Stimulated activated CD4-positive, alpha-beta T cell treated with anti-CD3 and anti-CD28 coated beads, TNF-alpha, amount 100 ng/mL, for 1 hour (primary cell): ENCODE data around the gene CMSS1.
"Not testable (repeated sequence)": the region's sequence is repeated elsewhere in the genome, so short reads cannot be mapped to it uniquely, and the experiment has no call there.

Experiments
- DNase-seq, 3 donors: peaks; one replicate each; pipeline ENCODE4 v3.0.0-alpha.2; 2020; ENCODE audit warnings: low read depth in 3 of 3, low spot score in 1 of 3

CMSS1 gene

GRCh38 chr3:100209169-100209568 lies 391.5 kb downstream of the CMSS1 start:
- no peak for DNase-seq

GRCh38 chr3:100209948-100210771 lies 392.5 kb downstream of the CMSS1 start:
- DNase-seq: no peak

GRCh38 chr3:100210772-100211135 lies 393.1 kb downstream of the CMSS1 start:
- DNase-seq: no peak

GRCh38 chr3:100213891-100214573 lies 396.4 kb downstream of the CMSS1 start:
- no peak for DNase-seq

GRCh38 chr3:100214574-100214964 lies 396.9 kb downstream of the CMSS1 start:
- DNase-seq: no peak

DNA sequence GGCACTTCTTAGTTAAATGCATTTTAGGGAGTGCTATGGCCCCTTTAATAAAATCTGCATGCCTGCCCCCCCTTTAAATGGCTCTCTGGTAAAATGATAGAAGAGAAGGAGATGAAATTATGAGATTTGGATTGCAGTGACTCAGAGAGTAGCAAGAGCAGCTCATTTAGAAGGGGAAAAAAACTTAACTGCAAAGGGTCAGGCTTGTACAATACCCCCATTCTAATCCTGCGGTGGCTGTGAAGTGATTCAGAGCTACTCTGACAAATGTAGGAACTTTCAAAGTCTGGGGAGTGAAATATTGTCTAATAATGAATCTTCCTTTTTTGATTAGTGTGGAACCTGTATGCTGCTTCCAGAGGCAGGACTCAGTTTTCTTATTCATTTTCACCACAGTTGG lies 399.1 kb downstream of the CMSS1 start:
- no peak for DNase-seq

- DNase-seq: no peak
Observed at GRCh38 chr3:100221159-100221558, 403.5 kb downstream of the CMSS1 start.

DNA sequence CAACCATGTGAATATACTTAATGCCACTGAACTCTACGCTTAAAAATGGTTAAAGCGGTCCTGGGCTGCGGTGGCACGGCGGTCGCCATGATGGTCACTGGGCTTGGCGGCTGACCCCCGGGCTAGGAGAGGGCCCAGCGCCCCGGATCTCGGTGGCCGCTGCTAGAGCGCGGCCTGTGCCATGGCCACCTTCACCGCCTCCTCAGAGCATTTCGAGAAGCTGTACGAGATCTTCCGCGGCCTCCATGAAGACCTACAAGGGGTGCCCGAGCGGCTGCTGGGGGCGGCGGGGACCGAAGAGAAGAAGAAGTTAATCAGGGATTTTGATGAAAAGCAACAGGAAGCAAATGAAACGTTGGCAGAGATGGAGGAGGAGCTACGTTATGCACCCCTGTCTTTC lies 407.5 kb downstream of the CMSS1 start:
- no peak for DNase-seq

- DNase-seq: no peak
Observed at GRCh38 chr3:100225883-100226282, 408.2 kb downstream of the CMSS1 start.

DNA sequence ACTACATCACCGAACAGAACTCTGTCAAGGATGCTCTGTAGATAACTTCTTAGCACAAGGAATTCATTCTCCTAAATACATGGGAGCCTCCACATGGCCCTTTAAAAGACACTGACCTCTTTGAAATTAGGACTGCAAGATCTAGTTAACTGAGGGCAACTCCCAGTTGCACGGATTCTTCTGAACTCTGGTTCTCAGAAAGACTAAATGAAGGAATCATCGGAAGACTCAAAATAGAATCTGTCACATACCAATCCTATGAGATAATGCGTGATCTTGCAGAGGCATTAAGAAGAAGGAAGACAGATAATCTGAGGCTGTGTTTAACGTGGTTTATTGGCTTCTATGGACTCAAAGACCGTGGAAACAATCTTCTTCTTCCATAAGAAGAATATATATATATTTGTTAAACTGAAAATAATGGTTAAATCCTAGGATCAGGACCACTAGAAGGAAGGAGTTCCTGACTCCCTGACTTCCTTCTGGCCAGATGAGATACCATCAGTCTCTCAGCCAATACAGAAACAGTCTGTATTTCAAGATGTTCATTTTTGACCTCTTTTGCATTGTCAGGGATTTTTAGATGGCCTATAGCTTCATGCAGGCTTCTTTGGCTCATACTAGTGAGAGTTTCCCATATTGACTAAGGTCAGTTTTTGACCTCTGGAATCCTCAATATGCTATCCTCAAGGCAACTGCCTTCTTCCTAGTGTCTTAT lies 409.2 kb downstream of the CMSS1 start:
- DNase-seq: no peak

DNA sequence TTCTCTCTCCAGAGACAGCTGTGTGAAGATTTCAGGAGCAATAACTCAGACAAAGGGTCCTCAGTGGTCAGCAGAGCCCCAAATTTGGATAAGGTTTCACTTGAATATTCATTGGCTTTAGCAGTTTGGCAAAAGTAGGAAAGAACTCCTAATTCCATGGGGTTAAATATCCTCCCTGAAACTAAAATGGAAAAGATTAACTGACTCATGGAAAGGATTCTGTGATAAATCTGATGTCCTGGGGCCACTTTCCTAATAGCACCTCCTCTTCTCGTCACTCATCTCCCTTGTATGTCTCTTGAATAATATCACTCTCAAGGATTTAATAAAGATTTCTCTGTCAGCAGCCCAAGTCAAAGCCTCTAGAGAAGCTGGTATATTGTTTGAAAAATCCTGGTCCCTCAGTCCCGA lies 409.9 kb downstream of the CMSS1 start:
- no peak for DNase-seq

GRCh38 chr3:100228247-100228646 lies 410.6 kb downstream of the CMSS1 start:
- no peak for DNase-seq

- not testable (repeated sequence) for DNase-seq
Observed at GRCh38 chr3:100229188-100229587, 411.5 kb downstream of the CMSS1 start.

- no peak for DNase-seq
Observed at GRCh38 chr3:100230710-100231109, 413.0 kb downstream of the CMSS1 start.
